SH-SY5Y (cell line): ENCODE data around the gene GRIK2.

Experiments
- GATA2 ChIP-seq: IDR thresholded peaks from 2 replicates; pipeline ENCODE4 v1.6.1; 2011; ENCODE audit warnings: mild to moderate bottlenecking, low read depth, low read length
- GATA3 ChIP-seq: IDR thresholded peaks from 2 replicates; pipeline ENCODE4 v1.6.1; 2011; ENCODE audit warnings: low read depth, mild to moderate bottlenecking, low read length, moderate library complexity

DNA sequence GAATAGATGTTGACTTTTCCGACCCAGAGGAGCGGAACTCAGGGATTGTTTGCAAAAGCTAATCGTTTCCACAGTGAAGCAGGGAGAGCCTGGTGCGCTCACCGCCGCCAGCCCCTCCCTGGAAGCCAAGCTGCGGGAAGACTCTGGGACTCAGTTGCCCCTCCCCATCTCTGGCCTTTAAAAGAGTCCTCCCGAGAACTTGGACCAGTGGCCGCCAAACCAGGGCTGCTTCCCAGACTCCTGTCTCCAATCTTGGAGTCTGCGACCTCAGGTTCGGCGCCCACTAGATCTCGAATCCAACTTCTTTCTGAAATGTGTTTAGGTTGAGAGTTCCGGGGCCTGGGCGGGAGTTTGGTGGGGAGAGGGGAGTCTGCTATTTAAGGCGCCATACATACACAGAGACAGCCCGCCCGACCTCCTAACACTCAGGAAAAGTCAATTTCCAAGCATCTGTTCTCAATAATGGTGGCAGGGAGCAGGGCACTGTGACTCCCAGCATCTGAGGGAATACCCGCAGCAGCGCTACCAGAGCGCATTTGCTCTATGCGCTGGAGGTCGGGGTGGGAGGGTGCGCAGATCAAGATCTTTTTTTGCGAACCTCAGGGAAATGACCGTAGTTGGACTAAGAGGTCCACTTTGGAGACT, 800 bp upstream of the GRIK2 start:
- no peak for TF ChIP-seq GATA2
- no peak for TF ChIP-seq GATA3
